Karpas-422 (cell line): ENCODE data around the gene PARN. TPM values are rescaled to one million over a fixed set of nuclear protein-coding genes. Genes with fewer than 3 reads are reported as not detected.

Experiments used
- DNase-seq: peaks from one replicate; pipeline ENCODE4 v3.0.0-alpha.2; 2015
- H2AFZ ChIP-seq: fragments of 200-600 bp; sonication (generic); 2 replicates; pipeline ENCODE4 v1.6.1; 2014; ENCODE audit warnings: antibody characterized with exemption, low read length, mixed read lengths
- H3K27ac ChIP-seq: fragments of 200-600 bp; sonication (generic); 2 replicates; pipeline ENCODE4 v1.5.1; 2014; ENCODE audit warnings: mild to moderate bottlenecking, low read length, moderate library complexity
- H3K27me3 ChIP-seq: fragments of 200-600 bp; sonication (generic); 2 replicates; pipeline ENCODE4 v1.6.1; 2014; ENCODE audit warnings: low read length, mixed read lengths
- H3K36me3 ChIP-seq: fragments of 200-600 bp; sonication (generic); 2 replicates; pipeline ENCODE4 v1.6.1; 2014; ENCODE audit warnings: low read length, mixed read lengths; ENCODE audit not compliant: insufficient read depth
- H3K4me1 ChIP-seq: fragments of 200-600 bp; sonication (generic); 2 replicates; pipeline ENCODE4 v1.6.1; 2014; ENCODE audit warnings: mild to moderate bottlenecking, low read length, mixed read lengths
- H3K4me2 ChIP-seq: fragments of 200-600 bp; sonication (generic); 2 replicates; pipeline ENCODE4 v1.6.1; 2014; ENCODE audit warnings: low read length, low read depth, mild to moderate bottlenecking; ENCODE audit not compliant: poor library complexity, severe bottlenecking
- H3K4me3 ChIP-seq: fragments of 200-600 bp; sonication (generic); 2 replicates; pipeline ENCODE4 v1.5.1; 2014; ENCODE audit warnings: mild to moderate bottlenecking, antibody characterized with exemption, low read length, mixed read lengths
- H3K79me2 ChIP-seq: fragments of 200-600 bp; sonication (generic); 2 replicates; pipeline ENCODE4 v1.6.1; 2014; ENCODE audit warnings: mild to moderate bottlenecking, low read length, mixed read lengths
- H3K9ac ChIP-seq: fragments of 200-600 bp; sonication (generic); 2 replicates; pipeline ENCODE4 v1.6.0; 2014; ENCODE audit warnings: low read length
- H3K9me2 ChIP-seq: fragments of 200-600 bp; sonication (generic), shearing (Covaris generic); replicated peaks from 2 replicates; pipeline ENCODE4 v1.6.0; 2014; ENCODE audit warnings: mild to moderate bottlenecking, low read length, moderate library complexity; ENCODE audit not compliant: insufficient read depth
- H3K9me3 ChIP-seq: fragments of 300-700, 200-600 bp; sonication (generic); 2 replicates; pipeline ENCODE4 v1.6.1; 2014; ENCODE audit warnings: low read length, mixed read lengths
- H4K20me1 ChIP-seq: fragments of 200-600 bp; sonication (generic); 2 replicates; pipeline ENCODE4 v1.6.1; 2014; ENCODE audit warnings: mild to moderate bottlenecking, antibody characterized with exemption, low read length, low read depth; ENCODE audit not compliant: insufficient read depth
- small RNA-seq: library from RNA; depleted of rRNA; stranded (forward); fragments of <200 nt; gene quantifications from one replicate; pipeline ENCODE3, GENCODE V24; 2014
- total RNA-seq: library from RNA; depleted of rRNA; stranded (reverse); fragments of >200 nt; shearing (Covaris generic); gene quantifications from 2 replicates; pipeline ENCODE4 v1.2.3, GENCODE V29; 2014; ENCODE audit warnings: low replicate concordance; rRNA removed

PARN gene
- total RNA-seq, 1 experiment from 2014 or later, result 90.9 TPM

DNA sequence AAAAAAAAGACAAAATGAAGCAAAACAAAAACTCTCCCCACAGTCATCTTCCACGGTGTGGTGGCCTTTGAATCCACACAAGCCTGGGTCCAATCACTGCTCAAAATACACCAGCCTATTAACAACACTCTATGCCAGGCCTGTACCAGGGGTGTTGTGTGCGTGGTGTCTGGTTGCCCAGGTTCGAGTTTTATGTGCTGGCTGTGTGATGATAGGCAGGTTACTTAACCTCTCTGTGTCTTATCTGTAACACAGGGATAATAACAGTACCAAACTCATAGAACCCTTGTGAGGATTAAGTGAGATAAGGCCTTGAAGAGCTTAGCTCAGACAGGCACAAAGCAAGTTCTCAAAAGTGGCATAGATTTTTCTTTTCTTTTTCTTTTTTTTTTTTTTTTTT is 235.2 kb downstream of the PARN start:
- Histone ChIP-seq H3K36me3 (no peaks in the 10 kb centered on the region), H4K20me1 (no peaks in the 10 kb centered on the region), H3K4me2 (no peak overlapping the region), H3K27me3 (no peaks in the 10 kb centered on the region), H3K9me3 (no peaks in the 10 kb centered on the region), H2AFZ (no peak overlapping the region), H3K4me3 (no peak overlapping the region), H3K9me2 (no peaks in the 10 kb centered on the region), H3K9ac (no peak overlapping the region), H3K79me2 (no peaks in the 10 kb centered on the region), H3K27ac (no peak overlapping the region), H3K4me1 (peaks cover 13% of the 10 kb centered on the region)
- DNase-seq, result no peak

DNA sequence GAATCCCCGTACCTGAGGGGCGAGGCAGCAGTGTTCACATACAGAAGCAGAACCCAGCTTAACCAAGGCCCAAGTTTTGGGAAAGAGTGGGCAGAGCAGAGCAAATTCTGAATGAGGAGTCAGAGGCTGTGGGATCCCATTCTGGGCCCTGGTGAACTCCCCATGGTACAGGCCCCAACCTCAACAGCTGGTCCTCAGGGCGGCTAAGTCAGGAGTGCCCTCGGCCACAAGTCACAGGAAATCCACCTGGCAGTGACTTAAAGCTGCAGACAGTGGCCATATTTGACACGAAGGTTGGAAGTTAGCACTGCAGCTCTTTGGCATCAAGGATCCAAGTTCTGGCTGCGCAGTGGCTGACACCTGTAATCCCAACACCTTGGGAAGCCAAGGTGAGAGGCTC is 237.1 kb downstream of the PARN start:
- no peak overlapping the region for H3K27ac ChIP-seq
- H3K9me3 ChIP-seq, result no peaks in the 10 kb centered on the region
- H2AFZ ChIP-seq, result no peak overlapping the region
- H3K9ac ChIP-seq, result no peak overlapping the region
- H3K4me1 ChIP-seq, result peaks cover 3% of the 10 kb centered on the region; the same call in 1 of the 2 replicates
- no peaks in the 10 kb centered on the region for H3K79me2 ChIP-seq
- H3K4me2 ChIP-seq, result no peak overlapping the region
- no peaks in the 10 kb centered on the region for H3K9me2 ChIP-seq
- H4K20me1 ChIP-seq, result no peaks in the 10 kb centered on the region
- DNase-seq, result no peak
- no peak overlapping the region for H3K4me3 ChIP-seq
- no peaks in the 10 kb centered on the region for H3K27me3 ChIP-seq
- no peaks in the 10 kb centered on the region for H3K36me3 ChIP-seq

DNA sequence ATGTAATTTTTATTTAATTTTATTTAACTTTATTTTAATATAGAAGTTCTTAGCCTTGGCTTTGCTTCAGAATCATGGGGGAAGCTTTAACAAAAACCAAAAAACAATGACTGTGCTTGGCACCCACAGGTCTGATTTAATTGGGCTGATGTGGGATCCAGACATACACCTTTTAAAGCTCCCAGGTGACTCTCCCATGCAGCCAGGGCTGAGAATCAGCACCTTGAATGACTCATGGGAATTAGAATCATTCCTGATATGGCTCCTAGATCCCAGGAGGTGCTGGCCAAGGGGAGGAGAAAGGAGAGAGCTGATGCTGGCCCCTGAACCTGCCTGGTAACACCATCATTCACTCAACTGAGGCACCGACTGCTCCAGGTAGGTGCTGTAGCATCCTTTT is 240.7 kb downstream of the PARN start:
- DNase-seq, result no peak
- Histone ChIP-seq H3K4me2 (no peak overlapping the region), H4K20me1 (no peaks in the 10 kb centered on the region), H2AFZ (no peak overlapping the region), H3K79me2 (no peaks in the 10 kb centered on the region), H3K36me3 (no peaks in the 10 kb centered on the region), H3K27ac (no peak overlapping the region), H3K4me3 (no peak overlapping the region), H3K27me3 (no peaks in the 10 kb centered on the region), H3K9ac (no peak overlapping the region), H3K9me2 (no peaks in the 10 kb centered on the region), H3K4me1 (peaks cover 11% of the 10 kb centered on the region), H3K9me3 (no peaks in the 10 kb centered on the region)

DNA sequence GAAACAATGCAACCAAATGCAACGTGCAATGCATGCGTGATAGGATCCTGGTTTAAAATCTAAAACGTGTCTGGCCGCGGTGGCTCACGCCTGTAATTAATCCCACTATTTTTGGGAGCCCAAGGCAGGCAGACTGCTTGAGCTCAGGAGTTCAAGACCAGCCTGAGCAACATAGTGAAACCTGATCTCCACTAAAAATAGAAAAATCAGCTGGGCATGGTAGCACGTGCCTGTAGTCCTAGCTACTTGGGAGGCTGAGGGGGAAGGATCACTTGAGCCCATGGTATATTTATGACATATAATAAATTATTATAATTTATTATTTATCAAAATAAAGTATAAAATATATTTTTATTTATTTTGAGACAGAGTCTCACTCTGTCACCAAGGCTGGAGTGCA is 241.8 kb downstream of the PARN start:
- H4K20me1 ChIP-seq, result no peaks in the 10 kb centered on the region
- DNase-seq, result peak; percentile 60
- no peaks in the 10 kb centered on the region for H3K36me3 ChIP-seq
- H3K79me2 ChIP-seq, result no peaks in the 10 kb centered on the region
- no peak overlapping the region for H3K4me2 ChIP-seq
- no peak overlapping the region for H2AFZ ChIP-seq
- H3K4me3 ChIP-seq, result no peak overlapping the region
- no peaks in the 10 kb centered on the region for H3K27me3 ChIP-seq
- H3K9me3 ChIP-seq, result no peaks in the 10 kb centered on the region
- no peak overlapping the region for H3K9ac ChIP-seq
- H3K4me1 ChIP-seq, result peaks cover 11% of the 10 kb centered on the region
- H3K9me2 ChIP-seq, result no peaks in the 10 kb centered on the region
- H3K27ac ChIP-seq, result no peak overlapping the region

DNA sequence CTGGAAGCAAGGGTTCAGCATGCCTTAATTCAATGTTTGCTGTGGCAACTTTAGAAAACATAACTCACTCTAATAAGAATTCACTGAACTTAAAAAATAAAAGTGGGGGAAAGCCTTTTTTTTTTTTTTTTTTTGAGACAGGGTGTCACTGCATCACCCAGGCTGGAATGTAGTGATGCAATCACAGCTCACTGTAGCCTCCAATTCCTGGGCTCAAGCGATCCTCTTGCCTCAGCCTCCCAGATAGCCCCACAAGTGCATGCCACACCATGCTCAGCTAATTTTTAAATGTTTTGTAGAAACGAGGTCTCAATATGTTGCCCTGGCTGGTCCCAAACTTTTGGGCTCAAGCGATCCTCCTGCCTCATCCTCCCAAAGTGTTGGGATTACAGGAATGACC is 243.9 kb downstream of the PARN start:
- no peaks in the 10 kb centered on the region for H3K79me2 ChIP-seq
- H3K9me2 ChIP-seq, result no peaks in the 10 kb centered on the region
- no peaks in the 10 kb centered on the region for H3K27me3 ChIP-seq
- no peak overlapping the region for H3K9ac ChIP-seq
- no peak overlapping the region for H3K4me2 ChIP-seq
- H4K20me1 ChIP-seq, result no peaks in the 10 kb centered on the region
- H3K27ac ChIP-seq, result no peak overlapping the region
- H3K36me3 ChIP-seq, result no peaks in the 10 kb centered on the region
- H3K4me3 ChIP-seq, result no peak overlapping the region
- no peaks in the 10 kb centered on the region for H3K9me3 ChIP-seq
- DNase-seq, result no peak
- H3K4me1 ChIP-seq, result peaks cover 11% of the 10 kb centered on the region
- no peak overlapping the region for H2AFZ ChIP-seq

Small RNA genes lying within 50 kb of the gene (small RNA-seq; reads per million reads assigned to genes)
- gene RN7SL274P (not detected), gene RNU7-125P (not detected)

Other genes starting within 250 kb of the PARN start
- 45.5 and 55.8 TPM in 2 replicates for gene BFAR, start 2.7 kb upstream of the PARN start, total RNA-seq
- gene PLA2G10, start 64.0 kb upstream of the PARN start, total RNA-seq, result not detected in 2 replicates
- not detected in 2 replicates for gene NPIPA3, start 73.2 kb upstream of the PARN start, total RNA-seq
- not detected in 2 replicates for gene NPIPA2, start 112.3 kb upstream of the PARN start, total RNA-seq
- 45.3 and 48.8 TPM in 2 replicates for gene NOMO1, start 203.5 kb upstream of the PARN start, total RNA-seq